HCT116 (cell line): ENCODE results near the gene MIEF1. TPM values are rescaled to one million over a fixed set of nuclear protein-coding genes. Genes with fewer than 3 reads are reported as not detected.

ENCODE experiments used
- ATAC-seq: fragments of 200-7000 bp; cut with Tn5 transposase; 2 replicates; pipeline ENCODE4 v1.9.1; 2020; ENCODE audit warnings: mild to moderate bottlenecking, moderate library complexity
- BruUV-seq: library from RNA; stranded (reverse); fragments of 400-500 nt; replicated peaks from 2 replicates; lab custom pipeline; 2021; lab: Mats Ljungman, UMichigan
- CTCF ChIA-PET: fragments of 300-600 bp; sonication (Branson Sonifier 250); formaldehyde crosslinking; loops from one replicate; lab custom pipeline; 2021; ENCODE audit warnings: antibody characterized with exemption; lab: Charles Lee
- POLR2A ChIA-PET: fragments of 300-600, 350-600 bp; sonication (Branson Sonifier 250); formaldehyde crosslinking; loops from one replicate; lab custom pipeline; 2021; ENCODE audit warnings: antibody characterized with exemption; lab: Charles Lee
- RAD21 ChIA-PET, 2 experiments: fragments of 300-600 bp; sonication (Branson Sonifier 250); formaldehyde crosslinking; loops; one replicate each; lab custom pipeline; 2023; ENCODE audit warnings: low total read pairs in 2 of 2; ENCODE audit not compliant: uncharacterized antibody in 2 of 2, unreplicated experiment in 2 of 2, low non-redundant PET in 1 of 2; lab: Charles Lee
- DNase-seq: peaks from one replicate; pipeline ENCODE4 v3.0.0-alpha.2; 2010; ENCODE audit warnings: low read depth, low spot score
- H2AFZ ChIP-seq: fragments of 200-600 bp; shearing (Covaris generic), sonication (generic); 2 replicates; pipeline ENCODE4 v1.6.1; 2017; ENCODE audit warnings: low read depth, mixed run types, mixed read lengths, antibody characterized with exemption, low read length; ENCODE audit not compliant: poor library complexity, severe bottlenecking
- H3K27ac ChIP-seq: 2 replicates; pipeline ENCODE4 v1.5.1; 2012; ENCODE audit warnings: low read depth, low read length
- H3K27me3 ChIP-seq: fragments of 200-600 bp; sonication (generic); 2 replicates; pipeline ENCODE4 v1.6.1; 2016; ENCODE audit warnings: mixed run types, low read length, mixed read lengths; ENCODE audit not compliant: insufficient read depth
- H3K36me3 ChIP-seq, 2 experiments: fragments of 200-500 bp in 1 of 2; fragments of 200-600 bp in 1 of 2; sonication (Bioruptor generic) in 1 of 2; sonication (generic) in 1 of 2; 2 replicates each; pipeline versions ENCODE4 v1.5.1 to v1.6.1; 2014 to 2016; ENCODE audit warnings: low read length in 2 of 2, inconsistent platforms in 1 of 2, mixed read lengths in 1 of 2, mixed run types in 1 of 2; ENCODE audit not compliant: insufficient read depth in 2 of 2, control insufficient read depth in 1 of 2
- H3K4me1 ChIP-seq, 2 experiments: fragments of 200-600 bp in 1 of 2; sonication (generic) in 1 of 2; 2 replicates each; pipeline versions ENCODE4 v1.5.1 to v1.6.1; 2012 to 2017; ENCODE audit warnings: low read length in 2 of 2, inconsistent platforms in 1 of 2, mild to moderate bottlenecking in 1 of 2, mixed read lengths in 1 of 2, mixed run types in 1 of 2, moderate library complexity in 1 of 2; ENCODE audit not compliant: insufficient read depth in 2 of 2, control insufficient read depth in 1 of 2
- H3K4me2 ChIP-seq: fragments of 200-600 bp; sonication (generic); 2 replicates; pipeline ENCODE4 v1.6.1; 2017; ENCODE audit warnings: mixed run types, low read length, mixed read lengths
- H3K4me3 ChIP-seq, 2 experiments: fragments of 200-600 bp in 1 of 2; sonication (generic) in 1 of 2; replicated peaks in 1 of 2; 2 replicates each; pipeline ENCODE4 v1.5.1; 2011 to 2016; ENCODE audit warnings: low read length in 2 of 2, control low read depth in 1 of 2, low read depth in 1 of 2, mild to moderate bottlenecking in 1 of 2, mixed read lengths in 1 of 2, mixed run types in 1 of 2
- H3K79me2 ChIP-seq: fragments of 200-600 bp; sonication (generic); 2 replicates; pipeline ENCODE4 v1.6.1; 2017; ENCODE audit warnings: mild to moderate bottlenecking, mixed run types, low read length, moderate library complexity, mixed read lengths; ENCODE audit not compliant: insufficient read depth
- H3K9ac ChIP-seq: fragments of 200-600 bp; sonication (generic); 2 replicates; pipeline ENCODE4 v1.6.1; 2016; ENCODE audit warnings: low read length, mixed read lengths
- H3K9me2 ChIP-seq: fragments of 200-600 bp; sonication (generic), shearing (Covaris generic); 2 replicates; pipeline ENCODE4 v1.6.1; 2017; ENCODE audit warnings: mixed run types, mild to moderate bottlenecking, moderate library complexity; ENCODE audit not compliant: insufficient read depth
- H3K9me3 ChIP-seq, 2 experiments: fragments of 200-500 bp in 1 of 2; fragments of 200-600 bp in 1 of 2; sonication (Bioruptor generic) in 1 of 2; sonication (generic) in 1 of 2; 2 replicates each; pipeline ENCODE4 v1.6.1; 2014 to 2017; ENCODE audit warnings: low read length in 2 of 2, mixed read lengths in 2 of 2, inconsistent platforms in 1 of 2, low read depth in 1 of 2, mild to moderate bottlenecking in 1 of 2, mixed run types in 1 of 2, moderate library complexity in 1 of 2; ENCODE audit not compliant: control insufficient read depth in 1 of 2, insufficient read depth in 1 of 2
- H4K20me1 ChIP-seq: fragments of 200-600 bp; sonication (generic), shearing (Covaris generic); 2 replicates; pipeline ENCODE4 v1.6.1; 2017; ENCODE audit warnings: mixed run types, mild to moderate bottlenecking, moderate library complexity; ENCODE audit not compliant: insufficient read depth
- CBX3 ChIP-seq: IDR thresholded peaks from 2 replicates; pipeline ENCODE4 v1.6.1; 2012; ENCODE audit warnings: low read depth
- CEBPB ChIP-seq: IDR thresholded peaks from 2 replicates; pipeline ENCODE4 v1.6.1; 2012; ENCODE audit warnings: low read depth
- EGR1 ChIP-seq: IDR thresholded peaks from 2 replicates; pipeline ENCODE4 v1.6.1; 2012; ENCODE audit warnings: low read depth
- ELF1 ChIP-seq: IDR thresholded peaks from 2 replicates; pipeline ENCODE4 v1.6.1; 2012; ENCODE audit warnings: low read depth, borderline replicate concordance
- EZH2 ChIP-seq: fragments of 200-600 bp; sonication (generic); IDR thresholded peaks from 2 replicates; pipeline ENCODE4 v1.6.1; 2017; ENCODE audit warnings: antibody characterized with exemption, mixed run types
- FOSL1 ChIP-seq: IDR thresholded peaks from 2 replicates; pipeline ENCODE4 v1.6.1; 2012; ENCODE audit warnings: low read depth
- MAX ChIP-seq: IDR thresholded peaks from 2 replicates; pipeline ENCODE4 v1.6.1; 2012
- POLR2A ChIP-seq: IDR thresholded peaks from 2 replicates; pipeline ENCODE4 v1.7.0; 2011; ENCODE audit warnings: borderline replicate concordance; ENCODE audit not compliant: insufficient read depth, insufficient read length; ENCODE audit errors: extremely low read depth
- POLR2AphosphoS5 ChIP-seq: IDR thresholded peaks from 2 replicates; pipeline ENCODE4 v1.6.1; 2011; ENCODE audit warnings: mild to moderate bottlenecking, low read depth, low read length, moderate library complexity
- RAD21 ChIP-seq: IDR thresholded peaks from 2 replicates; pipeline ENCODE4 v1.6.1; 2012; ENCODE audit warnings: low read depth, mild to moderate bottlenecking
- SIN3A ChIP-seq: IDR thresholded peaks from 2 replicates; pipeline ENCODE4 v1.6.1; 2012; ENCODE audit warnings: low read depth
- SP1 ChIP-seq: IDR thresholded peaks from 2 replicates; pipeline ENCODE4 v1.6.1; 2012; ENCODE audit warnings: low read depth
- SRF ChIP-seq: IDR thresholded peaks from 2 replicates; pipeline ENCODE4 v1.6.1; 2012; ENCODE audit warnings: low read depth
- YY1 ChIP-seq: IDR thresholded peaks from 2 replicates; pipeline ENCODE4 v1.6.1; 2011; ENCODE audit warnings: low read length, low read depth, moderate library complexity, mild to moderate bottlenecking; ENCODE audit not compliant: insufficient replicate concordance; ENCODE audit errors: extremely low read depth
- ZBTB33 ChIP-seq: IDR thresholded peaks from 2 replicates; pipeline ENCODE4 v1.6.1; 2011; ENCODE audit warnings: mild to moderate bottlenecking, low read length, moderate library complexity; ENCODE audit not compliant: insufficient replicate concordance; ENCODE audit errors: extremely low read depth
- ZFX ChIP-seq: fragments of 450-650 bp; IDR thresholded peaks from 2 replicates; pipeline ENCODE4 v1.6.1; 2017
- ZNF274 ChIP-seq: fragments of 200-500 bp; sonication (Bioruptor generic); IDR thresholded peaks from 2 replicates; pipeline ENCODE4 v1.6.1; 2014; ENCODE audit warnings: mild to moderate bottlenecking, low read depth, low read length, inconsistent platforms
- intact Hi-C: fragments of 100-400 bp; cut with micrococcal nuclease; formaldehyde crosslinking; loops from 2 replicates; pipeline ENCODE4 v1.10.0; 2022
- total RNA-seq: library from RNA; stranded (reverse); gene quantifications from one replicate; pipeline ENCODE4 v1.2.1, GENCODE V29; 2021; ENCODE audit not compliant: unreplicated experiment
- TF ChIP-seq, protein P1 (sequence below), 3 experiments: fragments of 200-600 bp in 1 of 3; sonication (generic) in 1 of 3; IDR thresholded peaks in 2 of 3; conservative IDR thresholded peaks in 1 of 3; 2 replicates each; pipeline ENCODE4 v1.5.1; 2012 to 2017; ENCODE audit warnings: low read depth in 2 of 3, low read length in 2 of 3, antibody characterized with exemption in 1 of 3, borderline replicate concordance in 1 of 3, control low read depth in 1 of 3, mild to moderate bottlenecking in 1 of 3, mixed read lengths in 1 of 3, mixed run types in 1 of 3, moderate library complexity in 1 of 3; ENCODE audit not compliant: insufficient read depth in 1 of 3
- TF ChIP-seq, protein P2 (sequence below): IDR thresholded peaks from 2 replicates; pipeline ENCODE4 v1.6.1; 2012; ENCODE audit warnings: low read depth

The MIEF1 gene
- total RNA-seq, 1 experiment from 2014 or later: 42.8 TPM

DNA sequence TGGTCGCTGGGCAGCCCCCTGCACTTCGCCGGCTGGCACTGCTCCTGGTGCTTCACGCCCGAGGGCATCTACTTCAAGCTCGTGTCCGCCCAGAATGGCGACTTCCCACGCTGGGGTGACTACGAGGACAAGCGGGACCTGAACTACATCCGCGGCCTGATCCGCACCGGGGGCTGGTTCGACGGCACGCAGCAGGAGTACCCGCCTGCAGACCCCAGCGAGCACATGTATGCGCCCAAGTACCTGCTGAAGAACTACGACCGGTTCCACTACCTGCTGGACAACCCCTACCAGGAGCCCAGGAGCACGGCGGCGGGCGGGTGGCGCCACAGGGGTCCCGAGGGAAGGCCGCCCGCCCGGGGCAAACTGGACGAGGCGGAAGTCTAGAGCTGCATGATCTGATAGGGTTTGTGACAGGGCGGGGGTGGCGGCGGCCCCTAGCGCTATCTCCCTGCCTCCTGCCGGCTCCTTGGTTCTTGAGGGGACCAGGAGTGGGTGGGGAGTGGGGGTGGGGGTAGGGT, 13.5 kb upstream of the MIEF1 start:
- no peak overlapping the region for H3K9ac ChIP-seq
- ChIA-PET RAD21 (no interaction called here), POLR2A (no interaction called here), CTCF (no interaction called here)
- H3K4me3 ChIP-seq: no peak overlapping the region
- H3K36me3 ChIP-seq: no peaks in the 10 kb centered on the region
- no peaks in the 10 kb centered on the region for H4K20me1 ChIP-seq
- H3K27ac ChIP-seq: no peak overlapping the region
- no TSS peak for BruUV-seq
- intact Hi-C loops: no loop called here
- no peaks in the 10 kb centered on the region for H3K79me2 ChIP-seq
- H2AFZ ChIP-seq: no peak overlapping the region
- DNase-seq (no peak), ATAC-seq (no peak)
- H3K27me3 ChIP-seq: no peaks in the 10 kb centered on the region
- TF ChIP-seq MAX (no peak), EGR1 (no peak), SIN3A (no peak), FOSL1 (no peak), ZNF274 (no peak), EZH2 (no peak), SP1 (no peak), ZFX (no peak), CEBPB (no peak), ZBTB33 (no peak), ELF1 (no peak), POLR2A (no peak), YY1 (no peak), CBX3 (no peak), RAD21 (no peak), SRF (no peak), POLR2AphosphoS5 (no peak)
- TF ChIP-seq, protein P1, sequence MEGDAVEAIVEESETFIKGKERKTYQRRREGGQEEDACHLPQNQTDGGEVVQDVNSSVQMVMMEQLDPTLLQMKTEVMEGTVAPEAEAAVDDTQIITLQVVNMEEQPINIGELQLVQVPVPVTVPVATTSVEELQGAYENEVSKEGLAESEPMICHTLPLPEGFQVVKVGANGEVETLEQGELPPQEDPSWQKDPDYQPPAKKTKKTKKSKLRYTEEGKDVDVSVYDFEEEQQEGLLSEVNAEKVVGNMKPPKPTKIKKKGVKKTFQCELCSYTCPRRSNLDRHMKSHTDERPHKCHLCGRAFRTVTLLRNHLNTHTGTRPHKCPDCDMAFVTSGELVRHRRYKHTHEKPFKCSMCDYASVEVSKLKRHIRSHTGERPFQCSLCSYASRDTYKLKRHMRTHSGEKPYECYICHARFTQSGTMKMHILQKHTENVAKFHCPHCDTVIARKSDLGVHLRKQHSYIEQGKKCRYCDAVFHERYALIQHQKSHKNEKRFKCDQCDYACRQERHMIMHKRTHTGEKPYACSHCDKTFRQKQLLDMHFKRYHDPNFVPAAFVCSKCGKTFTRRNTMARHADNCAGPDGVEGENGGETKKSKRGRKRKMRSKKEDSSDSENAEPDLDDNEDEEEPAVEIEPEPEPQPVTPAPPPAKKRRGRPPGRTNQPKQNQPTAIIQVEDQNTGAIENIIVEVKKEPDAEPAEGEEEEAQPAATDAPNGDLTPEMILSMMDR (IDR thresholded peaks at IDR 0.05 in 2 of 3, conservative IDR thresholded peaks at IDR 0.05 in 1 of 3; ENCODE audit: borderline replicate concordance in 1 of 3, insufficient read depth in 1 of 3, low read depth in 2 of 3, low read length in 2 of 3): no peak
- TF ChIP-seq, protein P2, sequence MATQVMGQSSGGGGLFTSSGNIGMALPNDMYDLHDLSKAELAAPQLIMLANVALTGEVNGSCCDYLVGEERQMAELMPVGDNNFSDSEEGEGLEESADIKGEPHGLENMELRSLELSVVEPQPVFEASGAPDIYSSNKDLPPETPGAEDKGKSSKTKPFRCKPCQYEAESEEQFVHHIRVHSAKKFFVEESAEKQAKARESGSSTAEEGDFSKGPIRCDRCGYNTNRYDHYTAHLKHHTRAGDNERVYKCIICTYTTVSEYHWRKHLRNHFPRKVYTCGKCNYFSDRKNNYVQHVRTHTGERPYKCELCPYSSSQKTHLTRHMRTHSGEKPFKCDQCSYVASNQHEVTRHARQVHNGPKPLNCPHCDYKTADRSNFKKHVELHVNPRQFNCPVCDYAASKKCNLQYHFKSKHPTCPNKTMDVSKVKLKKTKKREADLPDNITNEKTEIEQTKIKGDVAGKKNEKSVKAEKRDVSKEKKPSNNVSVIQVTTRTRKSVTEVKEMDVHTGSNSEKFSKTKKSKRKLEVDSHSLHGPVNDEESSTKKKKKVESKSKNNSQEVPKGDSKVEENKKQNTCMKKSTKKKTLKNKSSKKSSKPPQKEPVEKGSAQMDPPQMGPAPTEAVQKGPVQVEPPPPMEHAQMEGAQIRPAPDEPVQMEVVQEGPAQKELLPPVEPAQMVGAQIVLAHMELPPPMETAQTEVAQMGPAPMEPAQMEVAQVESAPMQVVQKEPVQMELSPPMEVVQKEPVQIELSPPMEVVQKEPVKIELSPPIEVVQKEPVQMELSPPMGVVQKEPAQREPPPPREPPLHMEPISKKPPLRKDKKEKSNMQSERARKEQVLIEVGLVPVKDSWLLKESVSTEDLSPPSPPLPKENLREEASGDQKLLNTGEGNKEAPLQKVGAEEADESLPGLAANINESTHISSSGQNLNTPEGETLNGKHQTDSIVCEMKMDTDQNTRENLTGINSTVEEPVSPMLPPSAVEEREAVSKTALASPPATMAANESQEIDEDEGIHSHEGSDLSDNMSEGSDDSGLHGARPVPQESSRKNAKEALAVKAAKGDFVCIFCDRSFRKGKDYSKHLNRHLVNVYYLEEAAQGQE: no peak
- peaks cover 0 to 10% of the 10 kb centered on the region in 2 experiments; a peak in 2 of 4 replicates for H3K4me1 ChIP-seq
- H3K4me2 ChIP-seq: no peak overlapping the region
- H3K9me3 ChIP-seq: no peaks in the 10 kb centered on the region
- no peaks in the 10 kb centered on the region for H3K9me2 ChIP-seq
